ENCODE measurements around the gene CAPN3.

DNA sequence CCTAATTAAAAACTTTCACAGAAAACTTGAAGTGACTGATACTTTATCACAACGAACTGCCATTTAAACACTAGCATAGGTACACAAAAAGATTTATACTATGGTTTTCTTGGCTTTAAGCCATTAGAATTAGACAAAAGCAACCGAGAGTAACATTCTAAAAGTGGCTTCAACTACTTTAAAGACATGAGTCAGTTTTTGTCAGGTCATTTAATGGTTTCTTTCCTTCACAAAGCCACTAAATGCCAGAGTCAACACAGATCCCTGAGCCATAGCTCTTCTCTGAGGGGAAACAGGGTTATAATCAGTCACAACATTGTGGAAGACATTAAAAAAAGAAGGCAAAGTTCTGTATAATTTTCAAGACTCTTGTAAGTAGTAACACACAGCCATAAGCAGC is 54.6 kb downstream of the CAPN3 start:
- TF ChIP-seq, protein P1, sequence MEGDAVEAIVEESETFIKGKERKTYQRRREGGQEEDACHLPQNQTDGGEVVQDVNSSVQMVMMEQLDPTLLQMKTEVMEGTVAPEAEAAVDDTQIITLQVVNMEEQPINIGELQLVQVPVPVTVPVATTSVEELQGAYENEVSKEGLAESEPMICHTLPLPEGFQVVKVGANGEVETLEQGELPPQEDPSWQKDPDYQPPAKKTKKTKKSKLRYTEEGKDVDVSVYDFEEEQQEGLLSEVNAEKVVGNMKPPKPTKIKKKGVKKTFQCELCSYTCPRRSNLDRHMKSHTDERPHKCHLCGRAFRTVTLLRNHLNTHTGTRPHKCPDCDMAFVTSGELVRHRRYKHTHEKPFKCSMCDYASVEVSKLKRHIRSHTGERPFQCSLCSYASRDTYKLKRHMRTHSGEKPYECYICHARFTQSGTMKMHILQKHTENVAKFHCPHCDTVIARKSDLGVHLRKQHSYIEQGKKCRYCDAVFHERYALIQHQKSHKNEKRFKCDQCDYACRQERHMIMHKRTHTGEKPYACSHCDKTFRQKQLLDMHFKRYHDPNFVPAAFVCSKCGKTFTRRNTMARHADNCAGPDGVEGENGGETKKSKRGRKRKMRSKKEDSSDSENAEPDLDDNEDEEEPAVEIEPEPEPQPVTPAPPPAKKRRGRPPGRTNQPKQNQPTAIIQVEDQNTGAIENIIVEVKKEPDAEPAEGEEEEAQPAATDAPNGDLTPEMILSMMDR (IDR thresholded peaks at IDR 0.05), result no peak
- TF ChIP-seq POLR2A (IDR thresholded peaks at IDR 0.05), result no peak
